GM13977 (cell line): ENCODE results near the gene MICAL1.

Experiments
- DNase-seq: peaks from one replicate; pipeline ENCODE4 v3.0.0; 2012; ENCODE audit warnings: low spot score
- in situ Hi-C: fragments of 300-500 bp; cut with MboI; formaldehyde crosslinking; loops from one replicate; pipeline ENCODE4 v1.12.0; 2022; ENCODE audit warnings: low sequenced_read_pairs, low pct_unique_long_range_greater_than_20kb, mixed read lengths, inconsistent platforms; ENCODE audit not compliant: unreplicated experiment
- TF ChIP-seq, protein P1 (sequence below): IDR thresholded peaks from 2 replicates; pipeline ENCODE4 v1.5.1; 2012; ENCODE audit warnings: mild to moderate bottlenecking, control low read depth; ENCODE audit not compliant: insufficient read depth; ENCODE audit errors: extremely low read depth, missing control alignments

MICAL1 gene

GRCh38 chr6:109411034-109411433 is 44.5 kb downstream of the MICAL1 start:
- in situ Hi-C loops = no loop called here
- TF ChIP-seq, protein P1, sequence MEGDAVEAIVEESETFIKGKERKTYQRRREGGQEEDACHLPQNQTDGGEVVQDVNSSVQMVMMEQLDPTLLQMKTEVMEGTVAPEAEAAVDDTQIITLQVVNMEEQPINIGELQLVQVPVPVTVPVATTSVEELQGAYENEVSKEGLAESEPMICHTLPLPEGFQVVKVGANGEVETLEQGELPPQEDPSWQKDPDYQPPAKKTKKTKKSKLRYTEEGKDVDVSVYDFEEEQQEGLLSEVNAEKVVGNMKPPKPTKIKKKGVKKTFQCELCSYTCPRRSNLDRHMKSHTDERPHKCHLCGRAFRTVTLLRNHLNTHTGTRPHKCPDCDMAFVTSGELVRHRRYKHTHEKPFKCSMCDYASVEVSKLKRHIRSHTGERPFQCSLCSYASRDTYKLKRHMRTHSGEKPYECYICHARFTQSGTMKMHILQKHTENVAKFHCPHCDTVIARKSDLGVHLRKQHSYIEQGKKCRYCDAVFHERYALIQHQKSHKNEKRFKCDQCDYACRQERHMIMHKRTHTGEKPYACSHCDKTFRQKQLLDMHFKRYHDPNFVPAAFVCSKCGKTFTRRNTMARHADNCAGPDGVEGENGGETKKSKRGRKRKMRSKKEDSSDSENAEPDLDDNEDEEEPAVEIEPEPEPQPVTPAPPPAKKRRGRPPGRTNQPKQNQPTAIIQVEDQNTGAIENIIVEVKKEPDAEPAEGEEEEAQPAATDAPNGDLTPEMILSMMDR = no peak
- no peak for DNase-seq

DNA sequence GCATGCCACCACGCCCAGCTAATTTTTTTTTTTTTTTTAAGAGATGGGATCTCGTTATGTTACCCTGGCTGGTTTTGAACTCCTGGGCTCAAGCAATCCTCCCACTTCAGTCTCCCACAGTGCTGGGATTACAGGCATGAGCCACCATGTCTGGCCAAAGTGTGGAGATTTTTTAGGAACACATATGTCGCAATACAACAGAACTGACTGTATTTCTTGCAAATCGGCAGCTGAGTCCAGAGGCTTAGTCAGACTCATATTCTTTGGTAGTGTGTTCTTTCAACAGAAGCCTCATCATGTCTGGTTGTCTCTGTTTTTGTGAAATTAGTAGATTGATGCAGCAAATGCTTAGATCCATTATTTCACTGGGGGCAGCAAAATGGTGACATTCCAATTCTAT is 49.4 kb downstream of the MICAL1 start:
- DNase-seq = no peak
- in situ Hi-C loops = no loop called here
- TF ChIP-seq, protein P1 = no peak

- DNase-seq = no peak
- TF ChIP-seq, protein P1 = peak; percentile 8
- in situ Hi-C loops = loop anchor here (25.0 kb wide), 1 partner anchor 210 kb away; no protein-coding TSS in a partner anchor
These were observed 58.6 kb downstream of the MICAL1 start for GRCh38 chr6:109397020-109397419.

- in situ Hi-C loops = loop anchor here (25.0 kb wide), 1 partner anchor 209 kb away; no protein-coding TSS in a partner anchor
- TF ChIP-seq, protein P1 = no peak
- DNase-seq = no peak
These were observed 59.4 kb downstream of the MICAL1 start for GRCh38 chr6:109396046-109396718.
